Activated CD4-positive, alpha-beta T cell treated with anti-CD3 and anti-CD28 coated beads for 24 hours (primary cell): ENCODE measurements around the gene WDTC1.

Experiments used
- DNase-seq, 2 donors: peaks; one replicate each; pipeline ENCODE4 v3.0.0-alpha.2; 2020; ENCODE audit warnings: low read depth in 2 of 2

WDTC1 gene

DNA sequence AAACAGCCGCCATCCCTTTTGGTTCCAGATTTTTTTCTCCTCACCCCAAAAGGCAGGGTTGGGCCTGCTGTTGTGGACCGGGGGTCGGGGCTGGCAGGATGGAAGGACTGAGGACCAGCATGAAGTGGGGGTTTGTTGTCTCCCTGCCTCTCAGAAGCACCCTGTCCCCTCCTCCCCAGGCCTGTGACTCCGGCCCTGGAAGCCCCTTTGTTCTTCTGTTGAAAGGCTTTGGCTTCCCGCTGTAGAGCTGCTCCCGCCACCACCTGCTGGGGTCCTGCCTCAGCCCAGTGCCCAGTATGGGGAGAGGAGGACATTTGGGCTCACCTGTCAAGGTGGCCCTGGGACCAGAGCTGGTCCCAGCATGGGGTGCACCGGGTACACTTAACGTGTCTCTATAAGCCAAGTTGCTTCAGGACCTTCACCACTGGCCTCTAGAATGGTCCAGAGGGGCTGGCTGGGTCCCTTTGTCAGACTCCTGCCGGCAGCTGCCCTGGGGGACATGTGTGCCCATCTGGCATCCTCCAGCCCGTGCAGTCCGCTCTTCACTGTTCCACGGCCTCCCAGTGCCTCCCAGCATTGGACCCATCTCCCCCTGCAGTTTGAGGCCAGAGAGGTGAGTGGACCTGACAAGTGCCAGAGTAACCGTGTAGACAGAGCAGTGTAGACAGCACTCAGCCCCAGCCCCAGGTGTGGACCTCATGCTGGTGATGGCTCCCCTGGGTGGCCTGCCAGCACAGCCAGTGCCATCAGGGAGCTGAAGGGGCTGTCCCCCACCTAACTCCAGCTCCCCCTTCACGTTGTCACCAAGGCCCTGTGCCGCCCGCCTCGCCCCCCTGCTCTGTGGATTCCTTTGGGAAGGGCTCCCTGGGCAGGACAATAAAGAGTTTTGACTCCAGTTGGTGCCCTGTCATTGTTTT, 101.3 kb downstream of the WDTC1 start:
- no peak for DNase-seq

DNA sequence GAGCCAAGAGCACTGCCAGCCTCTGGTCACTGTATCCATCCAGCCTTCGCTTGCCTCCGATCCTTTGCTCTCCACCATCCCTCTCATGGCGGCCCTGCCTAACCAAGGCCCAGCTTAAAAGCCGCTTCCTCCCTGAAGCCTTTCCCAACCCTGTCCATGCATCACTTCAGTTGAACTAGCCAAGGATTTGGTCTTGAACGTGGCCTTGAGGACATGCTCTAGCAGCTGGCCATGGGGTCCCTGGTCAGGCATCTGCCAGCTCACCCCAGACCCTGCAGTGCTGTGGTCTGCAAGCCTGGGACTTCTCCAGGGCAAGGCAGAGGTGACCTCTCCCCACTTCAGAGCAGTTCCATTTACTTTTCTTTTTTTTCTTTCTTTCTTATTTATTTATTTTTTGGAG, 102.3 kb downstream of the WDTC1 start:
- DNase-seq: no peak

DNA sequence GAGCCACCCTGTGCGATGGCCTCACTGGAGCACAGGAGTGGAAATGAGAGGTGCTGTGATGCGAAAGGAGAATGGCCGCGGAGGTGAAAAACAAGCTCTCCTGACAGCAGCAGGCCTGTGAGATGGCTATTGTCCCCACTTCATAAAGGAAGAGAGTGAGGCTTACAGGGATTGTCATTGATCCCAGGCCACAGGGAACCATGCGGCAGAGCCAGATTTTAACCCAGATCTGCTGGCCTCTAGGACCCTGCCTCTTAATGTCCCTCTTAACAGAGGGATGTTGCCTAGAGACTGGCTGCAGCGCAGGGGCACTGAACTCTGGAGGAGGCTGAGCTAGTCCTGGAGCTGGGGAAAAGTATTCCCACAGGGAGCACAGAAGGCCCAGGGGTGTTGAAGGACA, 104.3 kb downstream of the WDTC1 start:
- no peak for DNase-seq

DNA sequence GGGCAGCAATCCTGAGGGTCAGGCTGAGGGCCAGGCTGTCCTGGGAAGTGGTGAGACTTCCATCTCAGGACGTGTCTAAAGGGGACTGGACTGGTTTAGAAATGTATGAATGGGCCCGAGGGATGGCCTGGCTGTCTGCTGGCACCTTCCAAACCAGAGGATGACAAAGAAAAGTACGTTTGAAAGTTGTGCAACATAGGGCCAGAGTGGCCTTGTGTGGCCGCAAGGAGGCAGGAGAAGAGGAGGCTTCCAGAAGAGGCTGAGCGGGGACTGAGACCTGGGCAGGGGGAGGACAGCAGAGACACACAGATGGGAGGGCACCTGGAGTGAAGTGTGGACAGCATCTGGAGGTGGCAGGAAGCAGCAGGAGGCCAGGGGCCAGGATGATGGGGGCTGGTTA, 104.8 kb downstream of the WDTC1 start:
- DNase-seq: no peak

DNA sequence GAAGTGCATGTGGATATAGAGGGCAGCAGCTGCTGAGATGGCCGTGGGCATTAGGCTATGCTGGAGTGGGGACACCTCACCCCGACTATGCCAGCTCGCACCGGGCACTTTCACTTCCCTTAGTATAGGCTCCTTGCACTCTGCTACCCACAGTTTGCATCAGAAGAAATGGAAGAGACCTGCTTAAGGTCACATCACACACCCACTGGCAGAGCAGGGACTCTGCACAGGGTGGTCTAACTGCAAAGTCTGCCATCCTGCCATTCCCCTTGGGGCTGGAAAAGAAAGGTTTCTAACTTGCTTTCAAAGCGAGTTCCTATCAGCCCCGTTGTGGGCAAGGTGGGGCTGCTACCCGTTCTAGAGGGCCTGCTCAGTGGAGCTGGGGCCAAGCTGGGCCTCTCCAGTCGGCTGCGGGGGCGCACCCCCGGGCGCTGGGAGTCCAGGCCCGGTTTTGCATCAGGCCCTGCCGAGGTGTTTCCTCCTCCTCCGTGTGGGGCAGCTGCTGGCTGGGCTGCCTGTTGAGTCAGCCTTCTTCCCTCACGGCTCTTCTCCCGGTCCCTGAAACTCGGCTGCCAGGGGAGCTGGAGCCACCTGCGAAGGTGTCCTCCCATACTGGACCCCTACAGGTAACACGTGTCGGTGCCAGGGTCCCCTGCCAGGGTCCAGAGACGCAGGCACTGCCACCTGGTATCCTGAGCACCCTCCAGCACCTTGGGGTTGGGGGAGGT, 107.3 kb downstream of the WDTC1 start, which contains the start of gene SYTL1:
Gene SYTL1, plus strand, starts transcription at position 498 of the 728 bp plus-strand sequence. CDS start 3,313 bp downstream, outside the sequence.
- DNase-seq: no peak

DNA sequence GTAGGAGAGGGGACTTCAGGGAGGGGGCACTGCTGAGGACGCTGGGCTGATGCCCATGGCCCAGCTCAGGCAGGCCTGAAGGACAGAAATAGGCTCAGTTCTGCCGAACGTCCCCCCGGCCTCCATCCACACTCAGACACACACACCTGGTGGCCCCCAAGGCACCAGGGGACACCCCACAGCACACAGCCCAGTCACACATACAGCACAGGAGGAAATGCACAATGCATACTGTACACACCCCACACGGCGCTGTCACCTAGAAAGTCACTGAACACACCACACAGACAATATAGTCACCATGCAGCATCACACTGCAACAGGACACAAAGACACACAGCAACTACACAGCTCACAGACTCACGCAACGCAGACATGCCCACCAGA, 108.0 kb downstream of the WDTC1 start:
- no peak for DNase-seq

DNA sequence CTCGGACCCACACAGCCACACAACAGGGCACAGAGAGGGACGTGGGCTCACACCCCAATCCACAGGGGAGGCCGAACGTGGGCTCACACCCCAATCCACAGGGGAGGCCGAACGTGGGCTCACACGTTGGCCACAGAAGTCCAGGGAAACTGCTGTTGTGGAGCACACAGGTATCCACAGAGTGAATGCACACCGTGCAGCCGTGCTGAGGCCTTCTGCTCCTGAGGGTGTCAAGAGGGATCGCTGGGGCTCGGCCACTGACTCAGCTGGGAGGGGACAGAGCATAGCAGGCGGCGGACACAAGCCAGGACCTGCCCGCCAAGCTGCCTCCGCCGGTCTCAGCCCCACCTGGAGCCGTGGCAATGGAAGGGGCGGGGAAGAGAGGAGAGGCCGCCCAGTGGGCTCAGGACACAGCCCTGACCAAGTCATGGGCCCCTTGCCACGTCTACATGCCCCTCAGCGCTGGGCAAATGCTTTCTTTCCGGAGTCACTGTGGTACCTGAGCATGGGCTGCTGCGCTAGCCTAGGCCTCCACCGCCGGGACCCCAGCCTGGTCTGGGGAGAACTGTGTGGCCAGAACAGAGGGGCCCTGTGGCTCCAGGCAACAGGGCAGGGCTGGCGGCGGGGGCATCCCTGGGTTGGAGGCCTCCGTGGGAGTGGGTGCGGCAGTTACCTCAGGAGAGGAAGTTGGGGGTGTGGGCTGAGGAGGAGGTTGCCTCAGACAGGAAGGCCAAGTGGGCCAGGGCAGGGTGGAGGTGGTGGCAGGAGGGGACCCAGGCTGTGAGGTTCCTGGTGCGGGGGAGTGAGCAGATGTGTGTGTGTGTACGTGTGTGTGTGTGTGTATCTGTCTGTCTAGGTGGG, 108.6 kb downstream of the WDTC1 start:
- no peak for DNase-seq

DNA sequence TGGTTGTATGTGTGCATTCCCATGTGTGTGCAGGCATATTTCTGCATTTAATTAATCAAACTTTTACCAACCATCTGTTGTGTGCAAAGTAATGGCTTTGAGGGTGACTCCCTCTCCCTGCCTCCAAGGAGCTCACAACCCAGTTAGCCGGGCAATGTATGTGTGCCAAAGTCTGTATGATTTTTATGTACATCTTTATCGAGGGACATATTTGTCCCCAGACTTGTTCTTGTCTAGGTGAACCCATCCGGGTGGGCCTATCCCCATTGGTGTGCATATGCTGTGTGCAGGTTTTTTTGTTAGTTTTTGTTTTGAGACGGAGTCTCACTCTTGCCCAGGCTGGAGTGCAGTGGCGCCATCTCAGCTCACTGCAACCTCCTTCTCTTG, 109.2 kb downstream of the WDTC1 start:
- no peak for DNase-seq

DNA sequence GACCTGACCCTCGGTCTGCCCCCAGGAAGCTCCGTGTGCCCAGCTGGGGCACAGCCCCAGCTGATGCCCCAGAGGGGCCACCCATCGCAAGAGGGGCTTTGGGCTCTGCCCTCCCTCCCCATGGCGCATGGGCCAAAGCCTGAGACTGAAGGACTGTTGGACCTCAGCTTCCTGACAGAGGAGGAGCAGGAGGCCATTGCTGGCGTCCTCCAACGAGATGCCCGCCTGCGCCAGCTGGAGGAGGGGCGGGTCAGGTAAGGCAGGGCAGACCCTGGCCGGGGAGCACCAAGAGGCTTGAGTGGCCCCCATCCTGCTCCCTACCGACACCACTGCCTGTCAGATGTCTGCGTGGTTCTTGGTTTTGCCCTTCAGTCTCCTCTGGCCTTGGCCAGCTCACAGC, 110.8 kb downstream of the WDTC1 start:
- no peak for DNase-seq

DNA sequence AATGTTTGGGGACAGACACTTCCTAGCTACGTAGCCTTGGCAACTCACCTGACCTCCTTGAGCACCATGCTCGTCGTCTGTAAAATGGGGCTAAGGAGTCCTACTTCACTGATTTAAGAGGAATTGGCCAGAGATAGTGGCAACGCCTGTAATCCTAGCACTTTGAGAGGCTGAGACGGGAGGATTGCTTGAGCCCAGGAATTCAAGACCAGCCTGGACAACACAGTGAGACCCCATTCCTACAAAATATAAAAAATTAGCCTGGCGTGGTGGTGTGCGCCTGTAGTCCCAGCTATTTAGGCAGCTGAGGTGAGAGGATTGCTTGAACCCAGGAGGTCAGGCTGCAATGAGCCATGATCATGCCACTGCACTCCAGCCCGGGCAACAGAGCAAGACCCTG, 111.9 kb downstream of the WDTC1 start:
- no peak for DNase-seq

DNA sequence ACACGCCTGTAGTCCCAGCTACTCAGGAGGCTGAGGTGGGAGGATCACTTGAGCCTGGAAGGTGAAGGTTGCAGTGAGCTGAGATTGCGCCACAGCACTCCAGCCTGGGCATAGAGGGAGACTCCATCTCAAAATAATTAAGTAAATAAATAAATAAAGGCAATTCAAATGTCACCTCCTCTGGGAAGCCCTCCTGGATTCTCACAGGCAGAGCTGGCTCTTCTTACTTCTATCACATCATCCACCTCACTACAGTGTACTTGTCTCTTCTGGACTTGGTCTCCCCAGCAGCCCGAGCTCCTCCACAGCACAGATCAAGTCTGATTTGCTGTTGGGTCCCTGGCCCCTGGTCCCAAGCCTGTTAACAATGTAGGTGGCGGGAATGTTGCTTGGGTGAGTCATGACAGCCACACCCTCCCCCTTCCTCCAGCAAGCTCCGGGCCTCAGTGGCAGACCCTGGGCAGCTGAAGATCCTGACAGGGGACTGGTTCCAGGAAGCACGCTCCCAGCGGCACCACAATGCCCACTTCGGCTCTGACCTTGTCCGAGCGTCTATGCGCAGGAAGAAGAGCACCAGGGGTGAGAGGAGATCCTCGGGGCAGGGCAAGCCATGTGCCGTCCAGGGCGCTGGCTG, 112.7 kb downstream of the WDTC1 start:
- DNase-seq: no peak

DNA sequence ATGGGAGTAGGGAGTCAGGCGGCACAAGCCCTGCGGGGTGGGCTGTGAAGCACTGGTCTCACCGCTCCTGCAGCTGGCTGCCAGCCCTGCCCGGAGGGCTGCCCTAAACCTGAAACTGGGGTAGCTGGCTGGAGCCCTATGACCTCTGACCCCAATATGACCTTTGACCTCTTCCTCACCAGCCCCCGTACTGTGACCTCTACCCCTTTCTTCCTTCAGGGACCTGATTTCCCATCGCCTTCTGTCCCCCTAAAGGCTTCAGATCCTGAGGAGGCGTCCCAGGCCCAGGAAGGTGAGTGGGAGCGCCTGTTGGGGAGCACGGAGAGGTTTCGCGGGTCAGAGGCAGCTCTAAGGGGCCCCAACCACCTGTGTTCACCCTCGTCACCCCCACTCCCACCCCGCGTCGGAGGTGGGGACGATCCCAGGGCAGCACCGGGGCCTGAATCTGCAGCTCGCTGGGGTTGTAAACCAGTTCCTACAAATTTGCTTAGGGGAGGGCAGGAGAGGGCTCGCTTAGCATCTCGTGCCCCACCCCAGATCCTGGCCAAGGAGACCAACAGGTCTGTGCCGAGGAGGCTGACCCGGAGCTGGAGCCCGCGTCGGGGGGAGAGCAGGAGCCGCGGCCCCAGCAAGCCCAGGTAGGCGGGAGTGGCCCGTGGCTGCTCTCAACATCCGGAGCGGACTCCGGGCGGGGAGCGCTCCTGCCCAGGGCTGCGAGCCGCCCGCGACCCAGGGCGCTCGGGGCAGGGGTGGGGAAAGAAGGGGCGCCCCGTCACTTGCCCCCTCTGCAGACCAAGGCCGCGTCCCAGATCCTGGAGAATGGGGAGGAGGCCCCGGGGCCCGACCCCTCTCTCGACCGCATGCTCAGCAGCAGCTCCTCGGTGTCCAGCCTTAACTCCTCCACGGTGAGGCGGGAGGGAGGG, 114.7 kb downstream of the WDTC1 start:
- DNase-seq: no peak

DNA sequence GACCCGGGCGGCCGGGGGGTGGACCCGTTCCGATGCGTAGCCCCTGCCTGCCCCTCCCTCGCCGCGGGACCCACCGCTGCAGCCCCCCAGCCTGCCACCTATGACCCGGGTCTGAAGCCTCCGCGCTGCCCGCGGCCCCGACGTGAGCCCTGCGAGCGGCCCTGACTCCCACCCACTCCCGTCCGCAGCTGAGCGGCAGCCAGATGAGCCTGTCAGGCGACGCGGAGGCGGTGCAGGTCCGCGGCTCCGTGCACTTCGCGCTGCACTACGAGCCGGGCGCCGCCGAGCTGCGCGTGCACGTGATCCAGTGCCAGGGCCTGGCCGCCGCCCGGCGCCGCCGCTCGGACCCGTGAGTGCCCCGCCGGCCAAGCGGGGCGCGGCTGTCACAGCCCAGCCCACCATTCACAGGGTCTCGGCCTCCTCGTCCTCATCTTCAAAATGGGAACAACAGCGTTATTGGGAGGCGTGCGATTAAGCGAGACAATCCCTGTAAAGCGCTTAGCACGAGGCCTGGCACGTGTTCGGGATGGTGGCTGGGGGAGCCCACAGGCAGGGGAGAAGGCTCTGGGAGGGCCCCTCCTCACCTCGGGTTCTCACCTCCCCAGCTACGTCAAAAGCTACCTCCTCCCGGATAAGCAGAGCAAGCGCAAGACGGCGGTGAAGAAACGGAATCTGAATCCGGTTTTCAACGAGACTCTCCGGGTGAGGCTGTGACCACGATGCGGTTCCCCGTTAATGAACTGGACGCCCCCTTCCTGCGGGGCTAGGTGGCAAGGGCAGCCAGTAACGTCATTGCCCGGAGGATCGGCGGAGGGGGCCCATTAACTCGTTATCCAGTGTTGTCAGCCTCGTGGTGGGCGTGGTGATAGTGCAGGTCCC, 115.6 kb downstream of the WDTC1 start:
- DNase-seq: no peak

DNA sequence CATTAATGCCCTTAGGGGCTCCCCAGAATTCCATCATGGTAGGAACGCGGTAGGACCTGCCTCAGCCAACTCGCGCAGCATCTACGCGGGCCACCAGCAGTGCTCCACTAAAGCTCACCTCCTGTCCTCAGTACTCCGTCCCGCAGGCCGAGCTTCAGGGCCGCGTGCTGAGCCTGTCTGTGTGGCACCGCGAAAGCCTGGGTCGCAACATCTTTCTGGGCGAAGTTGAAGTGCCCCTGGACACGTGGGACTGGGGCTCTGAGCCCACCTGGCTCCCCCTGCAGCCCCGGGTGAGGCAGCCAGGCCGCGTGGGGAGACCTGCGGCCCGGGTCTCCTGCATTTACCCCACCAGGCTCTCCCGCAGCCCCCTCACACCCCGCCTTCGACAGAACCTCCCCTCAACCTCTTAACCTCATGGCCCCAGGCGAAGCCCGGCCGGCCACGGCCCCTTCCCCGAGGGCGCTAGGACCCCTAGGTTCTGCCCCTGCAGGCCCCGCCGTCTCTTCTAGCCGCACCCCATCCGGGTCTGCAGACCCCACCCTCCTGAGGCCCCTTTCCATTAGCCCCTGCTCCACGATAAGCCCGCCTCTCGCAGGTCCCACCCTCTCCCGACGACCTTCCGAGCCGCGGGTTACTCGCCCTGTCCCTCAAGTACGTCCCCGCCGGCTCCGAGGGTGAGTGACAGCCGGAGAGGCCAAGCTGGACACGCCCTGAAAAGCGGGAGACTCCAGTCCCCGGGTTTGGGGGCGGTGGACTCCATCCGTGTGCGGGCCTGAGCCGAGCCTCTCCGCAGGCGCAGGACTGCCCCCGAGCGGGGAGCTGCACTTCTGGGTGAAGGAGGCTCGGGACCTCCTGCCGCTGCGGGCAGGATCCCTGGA, 116.5 kb downstream of the WDTC1 start:
- DNase-seq: no peak

DNA sequence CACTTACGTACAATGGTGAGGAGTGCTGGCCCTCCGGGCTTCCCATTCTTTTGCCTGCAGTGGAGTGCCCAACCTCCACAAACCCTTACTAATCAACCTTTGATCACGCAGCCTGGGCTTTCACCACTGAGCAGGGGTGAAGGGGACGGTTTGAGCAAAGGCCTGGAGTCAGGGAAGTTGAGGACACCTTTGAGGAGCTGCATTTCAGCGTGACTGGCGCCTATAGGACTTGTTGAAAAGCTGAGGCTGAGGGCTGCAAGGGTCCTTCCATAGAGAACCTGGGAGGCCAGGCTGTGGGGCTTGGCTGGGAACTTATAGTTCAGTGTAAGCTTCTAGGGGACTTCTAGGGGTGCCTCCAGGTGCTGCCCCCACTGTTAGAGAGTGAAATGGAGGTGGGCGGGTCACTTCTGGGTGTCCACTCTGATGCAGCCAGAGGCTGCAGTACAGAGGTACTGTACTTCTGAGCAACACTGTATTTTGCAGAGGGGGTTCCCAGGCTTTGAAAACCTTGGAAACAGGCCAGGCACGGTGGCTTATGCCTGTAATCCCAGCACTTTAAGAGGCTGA, 117.2 kb downstream of the WDTC1 start:
- DNase-seq: no peak

DNA sequence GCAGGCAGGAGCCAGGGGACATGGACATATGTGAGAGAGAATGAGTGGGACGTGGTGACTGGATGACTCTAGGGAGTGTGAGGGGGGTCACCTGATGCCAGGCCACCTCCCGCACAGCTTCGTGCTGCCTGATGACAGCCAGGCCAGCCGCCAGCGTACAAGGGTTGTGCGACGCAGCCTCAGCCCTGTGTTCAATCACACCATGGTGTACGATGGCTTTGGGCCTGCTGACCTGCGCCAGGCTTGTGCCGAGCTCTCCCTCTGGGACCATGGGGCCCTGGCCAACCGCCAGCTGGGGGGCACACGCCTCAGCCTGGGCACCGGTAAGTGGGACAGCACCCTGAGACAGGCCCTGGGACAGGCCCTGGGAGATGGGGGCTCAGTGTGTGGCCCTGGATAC, 118.7 kb downstream of the WDTC1 start:
- no peak for DNase-seq

DNA sequence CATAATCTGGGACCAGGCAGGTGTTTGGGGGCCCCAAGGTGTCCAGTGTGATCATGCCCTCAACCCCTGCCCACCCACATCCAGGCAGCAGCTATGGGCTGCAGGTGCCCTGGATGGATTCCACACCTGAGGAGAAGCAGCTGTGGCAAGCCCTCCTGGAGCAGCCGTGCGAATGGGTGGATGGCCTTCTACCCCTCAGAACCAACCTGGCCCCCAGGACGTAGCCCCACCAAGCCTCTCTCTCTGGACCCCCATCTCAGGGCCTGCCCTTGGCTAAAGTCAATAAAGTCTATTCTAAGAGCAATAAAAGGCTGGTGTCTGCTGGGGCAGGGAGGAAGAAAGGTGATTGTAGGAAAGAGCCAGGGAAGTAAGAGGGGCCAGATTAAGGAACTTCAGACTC, 119.2 kb downstream of the WDTC1 start:
- no peak for DNase-seq

DNA sequence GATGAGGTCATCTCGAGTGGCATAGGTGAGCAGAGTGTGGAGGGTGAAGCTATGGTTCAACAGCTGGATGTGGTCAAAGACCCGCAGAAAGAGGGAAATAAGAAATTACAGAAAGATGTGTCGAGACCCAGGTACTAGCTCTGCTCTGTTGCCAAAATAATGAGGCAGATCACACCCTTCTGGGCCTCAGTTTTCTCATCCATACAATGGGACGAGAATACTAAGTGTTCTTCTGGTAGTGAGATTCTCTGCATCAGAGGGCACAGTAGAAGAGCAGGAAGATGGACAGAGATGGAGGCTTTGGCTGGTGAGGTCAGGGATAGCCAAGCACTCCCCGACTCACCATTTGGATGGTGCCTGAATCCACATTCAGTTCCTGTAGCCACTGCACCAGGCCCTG, 121.3 kb downstream of the WDTC1 start:
- no peak for DNase-seq
